Activated CD4-positive, alpha-beta memory T cell treated with anti-CD3 and anti-CD28 coated beads, Interleukin-2, amount 10 ng/mL, durations not matched to agents 7 days and 5 days (primary cell): ENCODE results near the gene FOXP3. TPM values are rescaled to one million over a fixed set of nuclear protein-coding genes. Genes with fewer than 3 reads are reported as not detected.

Experiments used
- CTCF ChIA-PET: fragments of 350-600 bp; sonication (Branson Sonifier 250); formaldehyde crosslinking; loops from one replicate; lab custom pipeline; 2021; ENCODE audit warnings: antibody characterized with exemption, inconsistent platforms; lab: Charles Lee
- POLR2A ChIA-PET: fragments of 350-600 bp; sonication (Branson Sonifier 250); formaldehyde crosslinking; loops from one replicate; lab custom pipeline; 2021; ENCODE audit warnings: antibody characterized with exemption; lab: Charles Lee
- DNase-seq: peaks from one replicate; pipeline ENCODE4 v3.0.0-alpha.2; 2020
- H3K27ac Mint-ChIP-seq: one replicate; pipeline ENCODE4 v1.8.0; 2021; ENCODE audit warnings: mild to moderate bottlenecking, mixed read lengths
- H3K27me3 Mint-ChIP-seq: one replicate; pipeline ENCODE4 v1.8.0; 2021; ENCODE audit warnings: mixed read lengths
- H3K36me3 Mint-ChIP-seq: one replicate; pipeline ENCODE4 v1.8.0; 2021; ENCODE audit warnings: low read depth, mixed read lengths
- H3K4me1 Mint-ChIP-seq: one replicate; pipeline ENCODE4 v1.8.0; 2021; ENCODE audit warnings: mixed read lengths
- H3K4me3 Mint-ChIP-seq: one replicate; pipeline ENCODE4 v1.8.0; 2021; ENCODE audit warnings: mild to moderate bottlenecking, mixed read lengths
- H3K9me3 Mint-ChIP-seq: one replicate; pipeline ENCODE4 v1.8.0; 2021; ENCODE audit warnings: mixed read lengths
- total RNA-seq, 2 experiments: library from RNA; stranded (reverse); gene quantifications; one replicate each; pipeline ENCODE4 v1.2.3, GENCODE V29; 2021

The FOXP3 gene
- total RNA-seq, 2 experiments from 2014 or later: 18.4 to 19.1 TPM

GRCh38 chrX:49271341-49271740 lies 6.8 kb upstream of the FOXP3 start:
- H3K4me1 Mint-ChIP-seq: peaks cover 71% of the 10 kb centered on the region
- ChIA-PET POLR2A (interaction anchor here (1.3 to 2.5 kb wide), 3 partner anchors 7 to 99 kb away, joined by 3 to 25 read pairs (median 6); partner anchors contain the start of genes CCDC22, FOXP3 and PLP2), CTCF (interaction anchor here (0.6 to 2.9 kb wide), 2 partner anchors 18 to 78 kb away, joined by 3 to 12 read pairs; no protein-coding TSS in a partner anchor)
- H3K27ac Mint-ChIP-seq: peak overlapping the region; percentile 95
- peak overlapping the region; percentile 81 for H3K4me3 Mint-ChIP-seq
- no peak for DNase-seq
- no peaks in the 10 kb centered on the region for H3K9me3 Mint-ChIP-seq
- H3K27me3 Mint-ChIP-seq: no peaks in the 10 kb centered on the region
- peaks cover 33% of the 10 kb centered on the region for H3K36me3 Mint-ChIP-seq

- H3K27ac Mint-ChIP-seq: peak overlapping the region; percentile 95
- peaks cover 24% of the 10 kb centered on the region for H3K36me3 Mint-ChIP-seq
- peak overlapping the region; percentile 81 for H3K4me3 Mint-ChIP-seq
- CTCF ChIA-PET: no interaction called here
- no peaks in the 10 kb centered on the region for H3K27me3 Mint-ChIP-seq
- H3K9me3 Mint-ChIP-seq: no peaks in the 10 kb centered on the region
- POLR2A ChIA-PET: interaction anchor here (1.0 to 2.2 kb wide), 3 partner anchors 11 to 35 kb away, joined by 3 to 9 read pairs (median 6); partner anchors contain the start of gene CCDC22
- H3K4me1 Mint-ChIP-seq: peaks cover 61% of the 10 kb centered on the region
- DNase-seq: no peak
Observed at GRCh38 chrX:49270249-49270921, 5.9 kb upstream of the FOXP3 start.

- H3K4me1 Mint-ChIP-seq: peaks cover 61% of the 10 kb centered on the region
- H3K9me3 Mint-ChIP-seq: no peaks in the 10 kb centered on the region
- H3K4me3 Mint-ChIP-seq: peak within 1 kb of the TSS; percentile 81
- peak within 1 kb of the TSS; percentile 95 for H3K27ac Mint-ChIP-seq
- ChIA-PET POLR2A (interaction anchor here (0.8 to 2.2 kb wide), 6 partner anchors 11 to 77 kb away, joined by 3 to 9 read pairs (median 4); partner anchors contain the start of gene CCDC22), CTCF (interaction anchor here (1.8 to 2.3 kb wide), 2 partner anchors 77 to 114 kb away, joined by 6 to 15 read pairs; no protein-coding TSS in a partner anchor)
- DNase-seq: no peak
- H3K27me3 Mint-ChIP-seq: no peaks in the 10 kb centered on the region
- peaks cover 19% of the 10 kb centered on the region for H3K36me3 Mint-ChIP-seq
Observed at GRCh38 chrX:49269767-49270248, 5.3 kb upstream of the FOXP3 start, which contains the start of gene PPP1R3F. Gene PPP1R3F (plus strand): TSS chrX:49269793. CDS start chrX:49269870, 77 bp downstream.

- peaks cover 61% of the 10 kb centered on the region for H3K4me1 Mint-ChIP-seq
- CTCF ChIA-PET: interaction anchor here (0.8 to 2.3 kb wide), 5 partner anchors 23 to 113 kb away, joined by 3 to 15 read pairs (median 5); partner anchors contain the start of gene CCDC22
Observed at GRCh38 chrX:49269010-49269766, 4.7 kb upstream of the FOXP3 start.

GRCh38 chrX:49268702-49269009 lies 4.1 kb upstream of the FOXP3 start:
- POLR2A ChIA-PET: interaction anchor here (0.6 to 2.0 kb wide), 10 partner anchors 9 to 329 kb away, joined by 3 to 9 read pairs (median 6); partner anchors contain the start of genes CACNA1F and TFE3
- CTCF ChIA-PET: interaction anchor here (0.8 to 2.3 kb wide), 5 partner anchors 23 to 113 kb away, joined by 3 to 15 read pairs (median 5); partner anchors contain the start of gene CCDC22
- Mint-ChIP-seq H3K4me1 (peaks cover 60% of the 10 kb centered on the region), H3K27ac (peak overlapping the region; percentile 91), H3K36me3 (peaks cover 18% of the 10 kb centered on the region), H3K9me3 (no peaks in the 10 kb centered on the region), H3K27me3 (no peaks in the 10 kb centered on the region), H3K4me3 (peak overlapping the region; percentile 81)
- DNase-seq: no peak

More at GRCh38 chrX:49269010-49269766, 4.7 kb upstream of the FOXP3 start:
- no peaks in the 10 kb centered on the region for H3K9me3 Mint-ChIP-seq
- H3K27ac Mint-ChIP-seq: peak overlapping the region; percentile 91
- peak overlapping the region; percentile 81 for H3K4me3 Mint-ChIP-seq
- POLR2A ChIA-PET: interaction anchor here (0.7 to 2.0 kb wide), 10 partner anchors 9 to 330 kb away, joined by 3 to 9 read pairs (median 6); partner anchors contain the start of genes CACNA1F, CCDC22 and TFE3
- peak; percentile 94 for DNase-seq
- H3K27me3 Mint-ChIP-seq: no peaks in the 10 kb centered on the region
- H3K36me3 Mint-ChIP-seq: peaks cover 16% of the 10 kb centered on the region

- Mint-ChIP-seq H3K27me3 (no peaks in the 10 kb centered on the region), H3K9me3 (no peaks in the 10 kb centered on the region), H3K4me3 (no peak overlapping the region), H3K4me1 (peaks cover 53% of the 10 kb centered on the region), H3K36me3 (peaks cover 25% of the 10 kb centered on the region), H3K27ac (no peak overlapping the region)
- ChIA-PET CTCF (no interaction called here), POLR2A (no interaction called here)
- DNase-seq: no peak
Observed at GRCh38 chrX:49266523-49267445, 2.3 kb upstream of the FOXP3 start.

- H3K36me3 Mint-ChIP-seq: peaks cover 19% of the 10 kb centered on the region
- H3K27ac Mint-ChIP-seq: peak overlapping the region; percentile 70
- H3K9me3 Mint-ChIP-seq: no peaks in the 10 kb centered on the region
- no peaks in the 10 kb centered on the region for H3K27me3 Mint-ChIP-seq
- POLR2A ChIA-PET: interaction anchor here (1.3 to 2.6 kb wide), 3 partner anchors 9 to 28 kb away, joined by 5 to 25 read pairs (median 5); partner anchors contain the start of gene CCDC22
- CTCF ChIA-PET: interaction anchor here (1.2 to 1.5 kb wide), 2 partner anchors 28 to 71 kb away, joined by 3 to 4 read pairs; no protein-coding TSS in a partner anchor
- H3K4me3 Mint-ChIP-seq: peak overlapping the region; percentile 74
- H3K4me1 Mint-ChIP-seq: peaks cover 54% of the 10 kb centered on the region
- no peak for DNase-seq
Observed at GRCh38 chrX:49263631-49264030, 879 bp downstream of the FOXP3 start.

GRCh38 chrX:49262603-49263002 lies 1.9 kb downstream of the FOXP3 start:
- Mint-ChIP-seq H3K4me3 (peak overlapping the region; percentile 74), H3K4me1 (peaks cover 52% of the 10 kb centered on the region), H3K27ac (peak overlapping the region; percentile 29), H3K9me3 (no peaks in the 10 kb centered on the region), H3K36me3 (peaks cover 19% of the 10 kb centered on the region), H3K27me3 (no peaks in the 10 kb centered on the region)
- POLR2A ChIA-PET: no interaction called here
- DNase-seq: no peak
- CTCF ChIA-PET: no interaction called here

- no peak overlapping the region for H3K4me3 Mint-ChIP-seq
Observed at GRCh38 chrX:49260221-49260985, 4.1 kb downstream of the FOXP3 start.

GRCh38 chrX:49258749-49259124 lies 5.8 kb downstream of the FOXP3 start:
- ChIA-PET CTCF (no interaction called here), POLR2A (interaction anchor here (1.0 to 1.5 kb wide), 2 partner anchors 9 to 10 kb away, joined by 3 to 9 read pairs; partner anchors contain the start of gene PPP1R3F)
- no peaks in the 10 kb centered on the region for H3K9me3 Mint-ChIP-seq
- H3K27ac Mint-ChIP-seq: no peak overlapping the region
- no peak for DNase-seq
- no peaks in the 10 kb centered on the region for H3K27me3 Mint-ChIP-seq
- H3K4me3 Mint-ChIP-seq: no peak overlapping the region
- peaks cover 36% of the 10 kb centered on the region for H3K4me1 Mint-ChIP-seq
- H3K36me3 Mint-ChIP-seq: peaks cover 15% of the 10 kb centered on the region

More at GRCh38 chrX:49260221-49260985, 4.1 kb downstream of the FOXP3 start:
- H3K36me3 Mint-ChIP-seq: peaks cover 19% of the 10 kb centered on the region
- H3K27me3 Mint-ChIP-seq: no peaks in the 10 kb centered on the region
- peak overlapping the region; percentile 3 for H3K27ac Mint-ChIP-seq
- POLR2A ChIA-PET: interaction anchor here (0.9 to 1.6 kb wide), 3 partner anchors 12 to 16 kb away, joined by 3 to 7 read pairs (median 3); no protein-coding TSS in a partner anchor
- DNase-seq: no peak
- H3K9me3 Mint-ChIP-seq: no peaks in the 10 kb centered on the region
- CTCF ChIA-PET: no interaction called here
- peaks cover 52% of the 10 kb centered on the region for H3K4me1 Mint-ChIP-seq
